ENCODE measurements around the gene ZNF468. TPM values are rescaled to one million over a fixed set of nuclear protein-coding genes. Genes with fewer than 3 reads are reported as not detected.
"Not testable (repeated sequence)": the region's sequence is repeated elsewhere in the genome, so short reads cannot be mapped to it uniquely, and the experiment has no call there.

The ZNF468 gene
- total RNA-seq (2014; rRNA removed; shearing (Covaris generic)) = 22.4 and 27.1 TPM in 2 replicates

GRCh38 chr19:52857378-52858191, at the start of gene ZNF468:
Gene ZNF468, minus strand, starts transcription at chr19:52857619. Its CDS starts 3,347 bp downstream, at chr19:52854272.
- peak; percentile 63 for DNase-seq (ENCODE audit: low read depth)

DNA sequence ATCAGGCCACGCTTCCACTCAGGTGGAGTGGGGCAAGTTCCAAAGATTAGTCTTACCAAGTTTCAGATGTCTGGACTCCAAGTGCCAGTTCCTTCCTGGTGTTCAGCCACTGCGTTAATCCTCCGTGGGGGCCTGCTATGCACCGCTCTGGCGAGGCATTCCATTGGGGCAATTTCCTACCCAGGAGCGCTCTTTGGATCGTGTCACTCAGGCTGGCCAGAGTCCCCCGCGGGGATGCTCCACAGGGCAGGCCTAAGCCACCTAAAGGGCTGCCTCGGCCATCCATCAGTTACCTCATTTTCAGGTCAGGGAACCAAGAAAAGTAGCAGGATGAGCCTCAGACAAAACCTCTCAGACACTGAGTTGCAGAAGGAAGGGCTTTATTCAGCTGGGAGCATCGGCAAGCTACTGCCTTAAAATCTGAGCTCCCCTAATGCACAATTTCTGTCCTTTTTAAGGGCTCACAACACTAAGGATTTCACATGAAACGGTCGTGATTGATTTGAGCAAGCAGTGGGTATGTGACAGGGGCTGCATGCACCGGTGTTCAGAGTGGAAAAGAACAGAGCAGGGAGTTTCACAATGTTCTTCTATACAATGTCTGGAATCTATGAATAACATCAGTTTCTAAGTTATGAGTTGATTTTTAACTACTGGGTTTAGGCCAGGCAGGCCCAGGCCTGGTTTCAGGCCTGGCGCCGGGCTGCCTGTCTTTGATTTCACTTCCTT, 46.8 kb upstream of the ZNF468 start:
- DNase-seq (ENCODE audit: low read depth) = not testable (repeated sequence)

DNA sequence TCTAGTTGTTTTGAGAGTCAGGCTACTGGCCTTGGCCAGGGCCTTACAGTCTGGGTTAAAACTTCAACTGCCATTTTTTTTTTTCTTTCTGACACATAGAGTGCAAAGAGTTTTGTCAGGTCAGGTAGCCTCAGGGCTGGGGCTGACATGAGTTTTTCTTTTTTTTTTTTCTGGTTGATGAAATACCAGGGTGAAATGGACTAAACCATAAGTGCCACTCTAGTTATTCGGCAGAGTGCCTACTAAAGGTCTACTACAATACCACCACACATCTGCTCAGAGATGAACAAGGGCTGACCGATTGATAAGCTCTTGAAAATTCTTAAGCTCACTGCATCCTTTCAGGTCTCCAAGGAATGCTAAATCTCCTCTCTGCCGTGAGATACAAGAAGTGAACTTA, 44.4 kb upstream of the ZNF468 start:
- DNase-seq (ENCODE audit: low read depth) = no peak

DNA sequence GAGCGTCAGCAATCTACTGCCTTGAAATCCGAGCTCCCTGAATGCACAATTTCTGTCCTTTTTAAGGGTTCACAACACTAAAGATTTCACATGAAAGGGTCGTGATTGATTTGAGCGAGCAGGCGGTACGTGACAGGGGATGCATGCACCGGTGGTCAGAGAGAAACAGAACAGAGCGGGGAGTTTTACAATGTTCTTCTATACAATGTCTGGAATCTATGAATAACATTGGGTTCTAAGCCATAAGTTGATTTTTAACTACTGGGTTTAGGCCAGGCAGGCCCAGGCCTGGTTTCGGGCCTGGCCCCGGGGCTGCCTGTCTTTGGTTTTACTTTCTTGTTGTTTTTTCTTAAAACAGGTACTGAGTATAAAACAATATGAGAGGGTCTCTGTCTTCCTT, 41.2 kb upstream of the ZNF468 start:
- DNase-seq (ENCODE audit: low read depth) = not testable (repeated sequence)

- DNase-seq (ENCODE audit: low read depth) = no peak
These were observed 40.7 kb upstream of the ZNF468 start for GRCh38 chr19:52898101-52898500.

DNA sequence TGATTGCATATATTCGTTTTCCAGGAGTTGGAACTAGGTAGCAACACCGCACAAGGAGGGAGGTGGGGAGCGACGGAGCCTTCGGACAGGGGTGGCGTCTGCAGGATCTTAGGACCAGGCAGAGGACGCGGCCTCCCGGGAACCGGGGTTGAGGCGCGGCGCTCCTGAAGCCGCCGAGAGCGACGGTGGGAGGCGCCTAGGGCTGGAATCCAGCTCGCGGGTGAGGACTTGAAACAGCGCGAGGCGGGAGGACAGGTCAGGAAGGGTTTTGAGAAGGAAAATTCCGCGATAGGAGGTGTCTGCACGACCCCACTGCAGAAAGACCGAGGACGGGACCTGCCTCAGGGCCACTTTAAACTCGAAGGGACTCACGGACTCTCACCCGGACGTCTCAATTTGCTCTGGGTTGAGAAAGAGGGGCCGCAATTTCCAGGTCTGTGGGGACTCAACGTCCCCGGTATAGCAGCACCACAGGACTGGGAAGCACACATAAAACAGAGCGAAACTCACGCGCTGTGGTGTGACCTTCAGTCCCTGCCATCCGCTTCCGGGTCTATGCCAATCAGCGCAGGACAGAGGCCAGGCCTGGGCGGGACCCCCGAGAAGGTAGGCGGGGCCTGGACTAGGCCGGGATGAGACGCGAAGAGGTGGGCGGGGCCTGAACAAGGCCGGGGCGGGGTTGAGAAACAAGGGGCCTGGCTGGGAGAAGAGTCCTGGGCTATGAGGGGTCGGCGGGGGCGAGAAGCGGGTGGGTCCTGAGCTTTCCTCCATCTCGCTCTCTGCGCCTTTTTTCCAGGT, 39.9 kb upstream of the ZNF468 start, which contains the start of gene ZNF320:
Gene ZNF320 (minus strand): TSS at position 498 of the 798 bp plus-strand sequence. CDS start 7,380 bp downstream, outside the sequence.
- peak; percentile 92 for DNase-seq (ENCODE audit: low read depth)

DNA sequence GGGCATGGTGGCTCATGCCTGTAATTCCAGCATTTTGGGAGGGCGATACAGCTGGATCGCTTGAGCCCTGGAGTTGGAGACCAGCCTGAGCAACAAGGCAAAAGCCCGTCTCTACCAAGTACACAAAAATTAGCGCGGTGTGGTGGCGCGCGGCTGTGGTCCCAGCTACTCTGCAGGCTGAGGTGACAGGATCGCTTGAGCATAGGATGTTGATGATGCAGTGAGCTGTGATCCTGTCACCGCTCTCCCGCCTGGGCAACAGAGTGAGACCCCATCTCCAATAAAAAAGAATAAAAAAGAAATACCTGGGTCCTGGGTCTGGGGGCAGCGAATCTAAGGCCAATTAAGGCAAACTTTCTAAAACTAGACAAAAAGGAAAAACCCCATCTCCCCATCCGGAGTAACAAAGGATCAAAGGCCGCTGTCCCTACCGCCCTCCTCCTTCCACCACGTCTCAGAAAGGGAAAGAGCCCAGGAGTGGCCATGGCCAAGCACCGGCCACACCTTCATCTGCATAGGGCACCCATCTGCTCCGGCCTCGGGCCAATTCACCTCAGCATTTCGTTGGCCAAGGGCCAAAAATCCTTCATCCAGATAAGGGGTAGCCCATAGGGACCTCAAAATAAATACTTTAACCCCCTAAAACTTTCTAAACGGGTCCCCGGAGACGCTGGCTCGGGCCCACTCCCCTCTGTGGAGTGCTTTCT, 39.2 kb upstream of the ZNF468 start:
- DNase-seq (ENCODE audit: low read depth) = peak; percentile 29

DNA sequence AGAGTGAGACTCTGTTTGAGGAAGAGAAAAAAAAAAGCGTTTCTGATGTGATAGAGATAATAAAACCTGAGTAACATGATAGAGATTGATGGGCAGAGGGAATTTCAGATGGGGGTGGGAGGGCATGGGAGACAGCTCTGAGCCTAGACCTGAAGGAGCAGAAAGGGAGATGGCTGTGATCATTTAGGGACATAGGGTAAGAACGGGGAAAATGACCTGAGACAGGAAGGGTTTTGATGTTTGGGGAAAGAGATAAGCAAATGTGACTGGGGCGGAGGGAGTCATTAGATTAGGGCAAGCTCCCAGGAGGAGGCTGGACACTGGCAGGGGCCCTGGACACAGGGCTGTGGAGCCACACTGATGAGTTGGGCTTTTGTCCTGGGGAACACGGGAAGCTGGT, 33.9 kb upstream of the ZNF468 start:
- no peak for DNase-seq (ENCODE audit: low read depth)

- no peak for DNase-seq (ENCODE audit: low read depth)
These were observed 32.5 kb upstream of the ZNF468 start for GRCh38 chr19:52889931-52890330.

DNA sequence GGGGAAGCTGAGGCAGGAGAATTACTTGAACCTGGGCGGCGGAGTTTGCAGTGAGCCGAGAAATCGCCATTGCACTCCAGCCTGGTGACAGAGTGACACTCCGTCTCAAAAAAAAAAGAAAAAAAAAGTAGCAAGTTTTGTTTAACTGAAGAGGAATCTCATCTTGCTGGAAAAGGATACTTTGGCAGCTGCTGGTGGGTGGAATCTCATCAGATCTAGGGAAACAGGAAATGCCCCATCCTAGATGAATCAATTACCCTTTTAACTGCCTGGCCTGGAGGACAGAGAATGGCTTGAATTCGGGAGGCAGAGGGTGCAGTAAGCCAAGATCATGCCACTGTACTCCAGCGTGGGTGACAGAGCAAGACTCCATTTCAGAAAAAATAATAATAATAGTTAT, 31.7 kb upstream of the ZNF468 start:
- DNase-seq (ENCODE audit: low read depth) = no peak

GRCh38 chr19:52880895-52881389, 23.5 kb upstream of the ZNF468 start:
- no peak for DNase-seq (ENCODE audit: low read depth)

- not testable (repeated sequence) for DNase-seq (ENCODE audit: low read depth)
These were observed 15.6 kb upstream of the ZNF468 start for GRCh38 chr19:52872996-52873395.

DNA sequence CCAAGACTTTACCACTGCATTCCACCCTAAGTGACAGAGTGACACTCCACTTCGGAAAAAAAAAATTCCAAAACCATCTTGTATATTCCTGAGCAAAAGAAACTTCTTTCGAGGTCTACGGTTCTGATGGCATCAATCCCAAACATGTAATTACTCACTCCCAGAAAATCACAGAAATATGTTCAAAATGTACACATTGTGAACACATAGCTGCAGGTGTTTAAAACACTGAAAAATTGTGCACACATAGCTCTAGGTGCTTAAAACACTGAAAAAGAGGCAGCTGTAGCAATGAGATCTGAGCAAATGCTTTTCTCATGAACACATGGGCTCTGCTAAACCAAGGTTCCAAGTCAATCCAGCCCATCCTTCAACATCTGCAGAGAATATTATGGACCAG, 14.0 kb upstream of the ZNF468 start:
- DNase-seq (ENCODE audit: low read depth) = no peak

DNA sequence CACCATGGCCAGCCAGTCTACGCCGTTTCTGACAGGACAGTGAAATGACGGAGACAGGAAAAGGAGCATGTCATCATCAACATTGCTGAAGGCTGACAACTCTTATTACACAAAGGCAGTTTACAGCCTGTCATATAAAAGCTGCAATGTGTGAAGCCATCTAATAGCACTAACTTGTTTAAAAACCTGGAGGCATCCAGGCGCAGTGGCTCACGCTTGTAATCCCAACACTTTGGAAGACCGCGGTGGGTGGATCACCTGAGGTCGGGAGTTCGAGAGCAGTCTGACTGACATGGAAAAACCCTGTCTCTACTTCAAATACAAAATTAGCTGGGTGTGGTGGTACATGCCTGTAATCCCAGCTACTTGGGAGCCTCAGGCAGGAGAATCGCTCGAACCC, 10.6 kb upstream of the ZNF468 start:
- DNase-seq (ENCODE audit: low read depth) = not testable (repeated sequence)

- peak; percentile 9 for DNase-seq (ENCODE audit: low read depth)
These were observed 660 bp downstream of the ZNF468 start for GRCh38 chr19:52856540-52857377.

- not testable (repeated sequence) for DNase-seq (ENCODE audit: low read depth)
These were observed 10.1 kb downstream of the ZNF468 start for GRCh38 chr19:52847352-52847751.

DNA sequence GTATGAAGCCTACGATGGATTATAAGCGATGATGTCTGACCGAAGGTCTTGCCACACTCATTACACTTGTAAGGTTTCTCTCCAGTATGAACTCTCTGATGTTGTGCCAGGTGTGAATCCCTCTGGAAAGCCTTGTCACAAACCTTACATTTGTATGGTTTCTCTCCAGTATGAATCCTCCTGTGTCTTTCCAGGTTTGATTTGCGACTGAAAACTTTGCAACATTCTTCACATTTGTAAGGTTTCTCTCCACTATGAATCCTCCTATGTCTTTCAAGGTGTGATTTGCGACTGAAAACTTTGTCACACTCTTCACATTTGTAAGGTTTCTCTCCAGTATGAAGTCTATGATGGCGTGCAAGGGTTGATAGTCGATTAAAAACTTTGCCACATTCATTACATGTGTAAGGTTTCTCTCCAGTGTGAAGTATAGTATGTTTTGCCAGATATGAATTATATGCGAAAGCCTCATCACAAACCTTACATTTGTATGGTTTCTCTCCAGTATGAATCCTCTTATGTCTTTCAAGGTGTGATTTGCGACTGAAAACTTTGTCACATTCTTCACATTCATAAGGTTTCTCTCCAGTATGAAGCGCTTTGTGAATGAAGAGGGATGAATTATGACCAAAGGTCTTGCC, 16.5 kb downstream of the ZNF468 start:
- not testable (repeated sequence) for DNase-seq (ENCODE audit: low read depth)

GRCh38 chr19:52834289-52834688, 23.1 kb downstream of the ZNF468 start:
- not testable (repeated sequence) for DNase-seq (ENCODE audit: low read depth)

- not testable (repeated sequence) for DNase-seq (ENCODE audit: low read depth)
These were observed 23.9 kb downstream of the ZNF468 start for GRCh38 chr19:52833541-52833940.

- not testable (repeated sequence) for DNase-seq (ENCODE audit: low read depth)
These were observed 27.6 kb downstream of the ZNF468 start for GRCh38 chr19:52829866-52830265.
